Activated CD8-positive, alpha-beta memory T cell treated with anti-CD3 and anti-CD28 coated beads, Interleukin-2, amount 10 ng/mL, durations not matched to agents 7 days and 5 days (primary cell): Measurements from ENCODE around the gene PDZD7. TPM values are rescaled to one million over a fixed set of nuclear protein-coding genes. Genes with fewer than 3 reads are reported as not detected.

Source experiments
- ATAC-seq: fragments of 150-1000 bp; cut with Tn5 transposase; one replicate; pipeline ENCODE4 v1.10.0; 2021; ENCODE audit warnings: moderate library complexity
- CTCF ChIA-PET: fragments of 350-600 bp; sonication (Branson Sonifier 250); formaldehyde crosslinking; loops from one replicate; lab custom pipeline; 2021; ENCODE audit warnings: antibody characterized with exemption; lab: Charles Lee
- DNase-seq: peaks from one replicate; pipeline ENCODE4 v3.0.0-alpha.2; 2020
- H3K27ac Mint-ChIP-seq: one replicate; pipeline ENCODE4 v1.8.0; 2021; ENCODE audit warnings: mild to moderate bottlenecking, mixed read lengths
- H3K27me3 Mint-ChIP-seq: one replicate; pipeline ENCODE4 v1.8.0; 2021; ENCODE audit warnings: mixed read lengths
- H3K36me3 Mint-ChIP-seq: one replicate; pipeline ENCODE4 v1.8.0; 2021; ENCODE audit warnings: mild to moderate bottlenecking, mixed read lengths
- H3K4me1 Mint-ChIP-seq: one replicate; pipeline ENCODE4 v1.8.0; 2021; ENCODE audit warnings: mixed read lengths
- H3K4me3 Mint-ChIP-seq: one replicate; pipeline ENCODE4 v1.8.0; 2021; ENCODE audit warnings: mild to moderate bottlenecking, moderate library complexity, mixed read lengths
- H3K9me3 Mint-ChIP-seq: one replicate; pipeline ENCODE4 v1.8.0; 2022; ENCODE audit warnings: low read depth, mixed read lengths
- total RNA-seq, 2 experiments: library from RNA; stranded (reverse); gene quantifications; one replicate each; pipeline ENCODE4 v1.2.3, GENCODE V29; 2021

PDZD7 gene
- total RNA-seq, 2 experiments from 2014 or later = 0.59 to 1.2 TPM

DNA sequence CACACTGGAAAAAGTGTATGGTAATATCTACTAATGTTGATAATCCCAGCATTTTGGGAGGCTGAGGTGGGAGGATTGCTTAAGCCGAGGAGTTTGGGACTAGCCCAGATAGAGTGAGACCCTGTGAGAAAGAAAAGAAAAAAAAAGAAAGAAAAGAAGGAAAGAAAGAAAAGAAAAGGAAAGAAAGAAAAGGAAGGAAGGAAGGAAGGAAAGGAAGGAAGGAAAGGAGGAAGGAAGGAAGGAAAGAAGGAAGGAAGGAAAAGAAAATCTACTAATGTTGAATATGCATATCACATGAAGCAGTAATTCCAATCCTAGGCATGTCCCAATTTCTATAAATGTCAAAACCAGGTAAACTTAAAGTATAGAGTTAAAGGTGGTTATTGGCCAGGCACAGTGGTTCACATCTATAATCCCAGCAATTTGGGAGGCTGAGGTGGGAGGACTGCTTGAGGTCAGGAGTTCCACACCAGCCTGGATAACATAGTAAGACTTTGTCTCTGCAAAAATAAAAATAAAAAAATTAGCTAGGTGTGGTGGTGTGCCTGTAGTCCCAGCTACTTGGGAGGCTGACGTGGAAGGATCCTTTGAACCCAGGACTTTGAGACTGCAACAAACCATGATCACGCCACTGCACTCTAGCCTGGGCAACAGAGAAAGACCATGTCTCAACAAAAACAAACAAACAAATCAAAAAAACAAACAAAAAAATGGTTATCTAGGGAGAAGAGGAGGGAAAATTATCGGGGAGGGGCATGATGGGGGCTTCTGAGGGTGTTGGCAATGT, 25.6 kb upstream of the PDZD7 start:
- Mint-ChIP-seq H3K36me3 (peaks cover 25% of the 10 kb centered on the region), H3K4me3 (no peak overlapping the region), H3K27ac (no peak overlapping the region), H3K4me1 (peaks cover 45% of the 10 kb centered on the region), H3K9me3 (no peaks in the 10 kb centered on the region), H3K27me3 (no peaks in the 10 kb centered on the region)
- CTCF ChIA-PET = interaction anchor here (1.3 to 16.0 kb wide), 6 partner anchors 7 to 85 kb away, joined by 6 to 402 read pairs (median 30); partner anchors contain the start of genes KAZALD1, PDZD7 and SFXN3
- no peak for ATAC-seq
- no peak for DNase-seq

GRCh38 chr10:101055411-101055810, 24.5 kb upstream of the PDZD7 start:
- no peaks in the 10 kb centered on the region for H3K9me3 Mint-ChIP-seq
- no peak for DNase-seq
- no peak overlapping the region for H3K27ac Mint-ChIP-seq
- peaks cover 25% of the 10 kb centered on the region for H3K36me3 Mint-ChIP-seq
- ATAC-seq = no peak
- peaks cover 7% of the 10 kb centered on the region for H3K27me3 Mint-ChIP-seq
- no peak overlapping the region for H3K4me3 Mint-ChIP-seq
- CTCF ChIA-PET = interaction anchor here (0.6 to 16.0 kb wide), 6 partner anchors 9 to 87 kb away, joined by 3 to 402 read pairs (median 6); partner anchors contain the start of genes KAZALD1, PDZD7 and SFXN3
- peaks cover 48% of the 10 kb centered on the region for H3K4me1 Mint-ChIP-seq

DNA sequence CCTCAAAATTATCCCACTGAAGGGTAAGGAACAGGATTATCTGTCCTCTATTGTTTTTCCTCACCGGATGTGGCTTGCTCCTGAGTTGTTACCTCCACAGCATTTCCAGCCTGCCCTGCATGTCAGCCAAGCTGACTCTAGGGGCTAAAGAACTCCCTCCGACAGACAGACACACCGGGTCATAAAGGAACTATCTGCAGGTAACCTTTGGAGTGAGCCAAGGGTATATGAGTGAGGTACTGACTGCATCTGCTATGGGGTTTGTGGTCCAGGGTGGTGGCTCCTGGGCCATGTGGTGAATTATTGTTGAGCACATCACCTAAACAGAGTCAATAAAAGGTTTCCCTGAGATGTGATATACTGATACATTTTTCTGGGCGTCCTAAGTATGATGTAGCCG, 23.9 kb upstream of the PDZD7 start:
- Mint-ChIP-seq H3K27me3 (peaks cover 10% of the 10 kb centered on the region), H3K36me3 (peaks cover 25% of the 10 kb centered on the region), H3K4me3 (no peak overlapping the region), H3K9me3 (no peaks in the 10 kb centered on the region), H3K27ac (no peak overlapping the region), H3K4me1 (peaks cover 49% of the 10 kb centered on the region)
- CTCF ChIA-PET = interaction anchor here (1.3 to 16.0 kb wide), 7 partner anchors 9 to 87 kb away, joined by 3 to 402 read pairs (median 8); partner anchors contain the start of genes KAZALD1, PDZD7 and SFXN3
- ATAC-seq = no peak
- DNase-seq = no peak

DNA sequence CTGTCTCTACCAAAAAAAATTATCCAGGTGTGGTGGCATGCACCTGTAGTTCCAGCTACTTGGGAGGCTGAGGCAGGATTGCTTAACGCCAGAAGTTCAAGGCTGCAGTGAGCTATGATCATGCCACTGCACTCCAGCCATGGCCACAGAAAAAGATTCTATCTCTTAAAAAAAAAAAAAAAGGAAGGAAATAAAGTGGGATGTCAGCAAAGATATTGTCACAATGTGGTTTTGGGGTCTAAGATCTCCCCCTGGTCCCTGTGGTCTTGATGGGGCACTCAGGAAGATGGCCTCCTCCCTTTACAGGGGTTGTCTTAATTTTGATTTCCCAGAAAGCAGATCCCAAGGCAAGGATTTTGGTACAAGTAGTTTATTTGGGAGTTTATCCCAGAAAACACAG, 23.4 kb upstream of the PDZD7 start:
- Mint-ChIP-seq H3K4me1 (peaks cover 45% of the 10 kb centered on the region), H3K27ac (no peak overlapping the region)

GRCh38 chr10:101053516-101053915, 22.6 kb upstream of the PDZD7 start:
- no peak for ATAC-seq
- H3K9me3 Mint-ChIP-seq = no peaks in the 10 kb centered on the region

More for the DNA sequence above, 23.4 kb upstream of the PDZD7 start:
- ATAC-seq (no peak), DNase-seq (no peak)
- H3K36me3 Mint-ChIP-seq = peaks cover 23% of the 10 kb centered on the region
- no peak overlapping the region for H3K4me3 Mint-ChIP-seq
- peaks cover 15% of the 10 kb centered on the region for H3K27me3 Mint-ChIP-seq
- H3K9me3 Mint-ChIP-seq = no peaks in the 10 kb centered on the region
- CTCF ChIA-PET = interaction anchor here (1.6 to 16.0 kb wide), 4 partner anchors 10 to 88 kb away, joined by 4 to 402 read pairs (median 116); partner anchors contain the start of genes KAZALD1, PDZD7 and SFXN3

DNA sequence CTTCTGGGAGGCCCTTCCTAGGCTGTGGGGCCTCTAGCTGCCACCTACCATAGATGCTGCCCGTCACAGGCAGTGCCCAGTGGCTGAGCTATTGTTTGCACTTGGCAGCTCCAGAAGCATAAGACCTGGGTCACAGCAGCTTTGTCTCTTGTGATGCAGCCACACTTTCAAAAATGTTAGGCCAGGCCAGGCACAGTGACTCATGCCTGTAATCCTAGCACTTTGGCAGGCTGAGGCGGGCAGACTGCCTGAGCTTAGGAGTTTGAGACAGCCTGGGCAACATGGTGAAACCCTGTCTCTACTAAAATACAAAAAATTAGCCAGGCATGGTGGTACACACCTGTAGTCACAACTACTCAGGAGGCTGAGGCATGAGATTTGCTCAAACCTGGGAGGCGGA, 21.4 kb upstream of the PDZD7 start:
- CTCF ChIA-PET = interaction anchor here (1.3 to 7.0 kb wide), 10 partner anchors 10 to 90 kb away, joined by 3 to 195 read pairs (median 24); partner anchors contain the start of genes KAZALD1, PDZD7 and SFXN3
- Mint-ChIP-seq H3K4me1 (peaks cover 35% of the 10 kb centered on the region), H3K27ac (no peak overlapping the region), H3K27me3 (peaks cover 36% of the 10 kb centered on the region), H3K4me3 (no peak overlapping the region), H3K9me3 (no peaks in the 10 kb centered on the region), H3K36me3 (peaks cover 17% of the 10 kb centered on the region)
- DNase-seq = no peak
- ATAC-seq = no peak

More at GRCh38 chr10:101053516-101053915, 22.6 kb upstream of the PDZD7 start:
- no peak for DNase-seq
- H3K27me3 Mint-ChIP-seq = peaks cover 24% of the 10 kb centered on the region
- H3K27ac Mint-ChIP-seq = no peak overlapping the region
- H3K4me1 Mint-ChIP-seq = peaks cover 39% of the 10 kb centered on the region
- peaks cover 20% of the 10 kb centered on the region for H3K36me3 Mint-ChIP-seq
- CTCF ChIA-PET = interaction anchor here (0.9 to 7.0 kb wide), 5 partner anchors 11 to 89 kb away, joined by 3 to 195 read pairs (median 4); partner anchors contain the start of gene KAZALD1
- H3K4me3 Mint-ChIP-seq = no peak overlapping the region

DNA sequence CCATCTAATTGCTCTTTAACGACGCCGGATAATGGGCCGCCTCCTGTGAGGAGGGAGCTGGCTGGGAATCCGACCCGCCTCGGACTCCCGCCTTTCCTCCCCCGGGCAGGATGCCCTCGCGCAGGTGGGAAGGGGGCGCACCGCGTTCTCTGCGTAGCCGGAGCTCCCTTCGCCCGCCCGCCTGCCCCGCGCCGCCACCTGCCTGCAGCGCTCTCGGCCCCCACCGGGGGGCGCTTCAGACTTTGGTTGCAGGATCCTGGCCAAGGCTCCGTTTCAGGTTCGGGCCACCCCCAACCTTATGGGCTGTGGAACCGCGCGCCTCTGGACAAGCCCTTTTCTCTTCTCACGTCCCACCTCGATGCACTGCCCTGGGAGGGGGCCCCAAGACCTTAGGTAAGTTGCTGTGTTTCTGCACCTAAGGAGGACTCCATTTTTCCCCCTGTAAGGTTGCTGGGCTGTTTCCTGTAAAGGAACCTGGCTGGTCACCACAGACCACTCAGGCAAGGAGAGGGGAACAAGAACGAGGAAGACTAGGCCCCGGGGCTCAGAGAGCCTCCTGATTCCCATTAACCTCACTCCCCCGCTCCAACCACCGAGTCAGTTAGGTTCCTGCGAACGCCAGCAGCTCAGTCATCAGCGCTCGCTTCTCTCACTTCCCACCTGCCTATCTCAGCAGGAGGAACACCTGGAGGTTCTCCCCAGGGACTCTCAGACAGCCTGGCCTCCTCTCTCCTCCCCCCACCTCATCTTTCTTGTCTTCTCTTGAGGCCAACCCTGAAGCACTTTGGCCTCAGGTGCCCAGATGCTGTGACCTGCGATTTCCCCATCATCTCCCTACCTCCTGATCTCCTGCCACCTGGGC, 19.5 kb upstream of the PDZD7 start:
- ATAC-seq (peak; percentile 93), DNase-seq (peak; percentile 84)
- no peak overlapping the region for H3K27ac Mint-ChIP-seq
- H3K4me1 Mint-ChIP-seq = peaks cover 27% of the 10 kb centered on the region
- H3K36me3 Mint-ChIP-seq = peaks cover 9% of the 10 kb centered on the region
- H3K4me3 Mint-ChIP-seq = no peak overlapping the region
- CTCF ChIA-PET = interaction anchor here (0.6 to 7.0 kb wide), 33 partner anchors 8 to 517 kb away, joined by 3 to 195 read pairs (median 4); partner anchors contain the start of genes HIF1AN, KAZALD1, PDZD7 and SFXN3
- H3K27me3 Mint-ChIP-seq = peaks cover 54% of the 10 kb centered on the region
- no peaks in the 10 kb centered on the region for H3K9me3 Mint-ChIP-seq

DNA sequence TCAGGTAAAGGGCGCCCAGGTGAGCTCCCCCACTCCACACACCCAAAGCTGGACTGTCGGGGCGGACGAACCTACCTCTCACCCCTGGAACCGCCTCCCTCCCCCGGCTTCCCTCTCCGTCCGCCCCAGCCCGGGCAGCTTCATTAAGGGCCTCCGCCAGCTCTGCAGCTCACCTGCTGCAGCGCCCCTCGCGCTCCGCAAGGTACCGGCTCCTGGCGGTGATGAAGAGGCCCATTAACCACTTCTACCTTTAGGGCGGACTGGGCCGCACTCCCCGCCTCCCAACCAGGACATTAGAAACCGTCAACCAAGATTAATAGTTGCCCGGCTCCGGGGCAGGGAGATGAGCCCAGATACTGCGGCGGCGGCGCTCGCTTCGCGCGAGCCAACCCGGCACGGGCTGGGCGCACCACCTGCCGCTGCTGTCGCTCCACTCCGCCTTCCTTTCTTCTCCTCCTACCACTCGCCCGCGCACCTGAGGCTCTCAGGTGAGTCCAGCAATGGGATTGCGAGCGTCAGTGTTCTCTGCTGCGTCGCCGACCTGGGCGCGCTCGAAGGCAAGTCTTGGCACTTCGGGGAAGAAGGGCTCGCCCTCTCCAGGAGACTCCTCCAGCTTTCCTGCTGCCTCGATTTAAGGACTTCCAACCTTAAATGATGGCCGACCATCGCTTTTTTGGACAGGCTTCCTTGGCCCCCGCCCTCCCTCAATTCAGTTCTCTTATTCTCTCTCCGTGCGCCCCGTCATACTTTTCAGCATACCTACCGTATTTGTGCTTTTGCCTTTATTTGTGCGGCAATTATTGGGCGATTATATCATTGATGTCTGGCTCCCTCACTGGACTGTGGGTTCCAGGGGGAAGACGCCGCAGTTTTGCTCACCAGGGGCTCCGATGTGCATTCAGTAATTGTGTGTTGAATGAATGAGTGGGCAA, 17.3 kb upstream of the PDZD7 start:
- Mint-ChIP-seq H3K9me3 (no peaks in the 10 kb centered on the region), H3K36me3 (no peaks in the 10 kb centered on the region), H3K27me3 (peaks cover 61% of the 10 kb centered on the region), H3K27ac (no peak overlapping the region), H3K4me1 (peaks cover 18% of the 10 kb centered on the region), H3K4me3 (no peak overlapping the region)
- DNase-seq = no peak
- no peak for ATAC-seq
- CTCF ChIA-PET = interaction anchor here (1.4 to 20.6 kb wide), 5 partner anchors 14 to 733 kb away, joined by 3 to 402 read pairs (median 5); partner anchors contain the start of gene KAZALD1

DNA sequence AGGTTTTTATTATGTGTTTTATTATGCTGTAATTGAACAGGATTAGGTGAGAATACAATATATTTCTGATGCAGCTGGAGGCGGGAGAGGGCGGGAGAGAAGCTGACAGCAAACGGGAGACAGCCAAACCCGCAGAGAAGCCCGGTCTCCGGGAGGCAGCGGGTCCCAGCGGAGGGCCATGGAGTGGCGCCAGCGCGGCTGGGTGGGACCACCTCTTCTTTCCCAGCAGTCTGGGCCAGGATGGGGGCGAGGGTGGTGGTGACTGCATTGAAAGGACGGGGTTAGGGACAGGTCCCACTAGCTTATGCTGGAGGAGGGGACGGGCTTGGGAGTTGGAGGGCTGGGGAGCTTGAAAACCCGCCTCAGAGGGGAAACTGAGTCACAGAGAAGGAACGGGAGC, 16.3 kb upstream of the PDZD7 start:
- peaks cover 27% of the 10 kb centered on the region for H3K4me1 Mint-ChIP-seq
- no peaks in the 10 kb centered on the region for H3K9me3 Mint-ChIP-seq
- no peaks in the 10 kb centered on the region for H3K36me3 Mint-ChIP-seq
- H3K4me3 Mint-ChIP-seq = no peak overlapping the region
- H3K27me3 Mint-ChIP-seq = peaks cover 61% of the 10 kb centered on the region
- DNase-seq (no peak), ATAC-seq (no peak)
- H3K27ac Mint-ChIP-seq = no peak overlapping the region
- CTCF ChIA-PET = interaction anchor here (1.4 to 20.6 kb wide), 4 partner anchors 15 to 734 kb away, joined by 3 to 402 read pairs (median 4); partner anchors contain the start of gene KAZALD1

- no peak for ATAC-seq
- DNase-seq = no peak
- H3K4me3 Mint-ChIP-seq = no peak overlapping the region
- H3K4me1 Mint-ChIP-seq = peaks cover 33% of the 10 kb centered on the region
- CTCF ChIA-PET = interaction anchor here (0.9 to 20.6 kb wide), 7 partner anchors 12 to 735 kb away, joined by 3 to 402 read pairs (median 3); partner anchors contain the start of gene KAZALD1
- peaks cover 61% of the 10 kb centered on the region for H3K27me3 Mint-ChIP-seq
- no peak overlapping the region for H3K27ac Mint-ChIP-seq
- H3K9me3 Mint-ChIP-seq = no peaks in the 10 kb centered on the region
- no peaks in the 10 kb centered on the region for H3K36me3 Mint-ChIP-seq
These were observed 15.7 kb upstream of the PDZD7 start for GRCh38 chr10:101046332-101047238.

DNA sequence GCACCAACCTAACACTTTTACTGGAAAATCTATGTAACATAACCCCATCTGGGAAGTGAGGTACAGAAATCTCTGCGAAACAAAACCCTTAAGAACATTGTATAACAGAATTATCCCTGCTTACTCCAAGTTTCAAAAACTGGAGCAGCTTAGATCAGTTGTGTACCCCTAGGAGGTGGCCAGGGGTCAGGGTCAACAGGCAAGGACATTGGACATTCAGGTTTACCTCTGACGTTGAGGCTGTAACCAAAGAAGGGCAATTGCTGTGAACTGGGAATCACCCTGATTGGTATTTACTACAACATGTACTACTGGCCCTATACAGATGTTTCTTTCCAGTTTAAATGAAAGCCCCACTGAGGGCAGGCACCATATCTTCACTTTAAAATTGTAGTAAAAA, 13.2 kb upstream of the PDZD7 start:
- H3K9me3 Mint-ChIP-seq = no peaks in the 10 kb centered on the region
- CTCF ChIA-PET = interaction anchor here (1.4 to 20.6 kb wide), 10 partner anchors 7 to 98 kb away, joined by 5 to 402 read pairs (median 16); partner anchors contain the start of genes KAZALD1, PDZD7 and SFXN3
- no peak for DNase-seq
- no peaks in the 10 kb centered on the region for H3K36me3 Mint-ChIP-seq
- H3K27ac Mint-ChIP-seq = no peak overlapping the region
- peaks cover 27% of the 10 kb centered on the region for H3K4me1 Mint-ChIP-seq
- H3K4me3 Mint-ChIP-seq = no peak overlapping the region
- H3K27me3 Mint-ChIP-seq = peaks cover 44% of the 10 kb centered on the region
- no peak for ATAC-seq
